SK-N-SH treated with all-trans-retinoic acid at 6 μM for 48 hours (cell line): ENCODE measurements around the gene HAVCR2.
A peak's percentile ranks its signal among the peaks of the same experiment; 100 is the strongest.

Experiments used
- ATAC-seq: fragments of 200-7000 bp; cut with Tn5 transposase; 3 replicates; pipeline ENCODE4 v1.9.1; 2020; ENCODE audit warnings: mild to moderate bottlenecking, moderate library complexity
- ARNTL ChIP-seq: fragments of 450-650 bp; formaldehyde crosslinking; IDR thresholded peaks from 2 replicates; pipeline ENCODE4 v1.5.0; 2020; ENCODE audit warnings: low read depth, mild to moderate bottlenecking, moderate library complexity, borderline replicate concordance
- BACH2 ChIP-seq: fragments of 250-450 bp; sonication (Bioruptor Pico); IDR thresholded peaks from 2 replicates; pipeline ENCODE4 v1.9.0; 2021; ENCODE audit warnings: mild to moderate bottlenecking, borderline replicate concordance
- CSDC2 ChIP-seq: fragments of 250-450 bp; sonication (Bioruptor Pico); IDR thresholded peaks from 2 replicates; pipeline ENCODE4 v1.5.0; 2020; ENCODE audit warnings: mild to moderate bottlenecking, moderate library complexity
- ESRRG ChIP-seq: fragments of 250-450 bp; sonication (Bioruptor Pico); IDR thresholded peaks from 2 replicates; pipeline ENCODE4 v1.6.1; 2021; ENCODE audit warnings: mild to moderate bottlenecking
- ISL1 ChIP-seq: fragments of 250-450 bp; sonication (Bioruptor Pico); IDR thresholded peaks from 2 replicates; pipeline ENCODE4 v2.1.2; 2022; ENCODE audit warnings: mild to moderate bottlenecking, moderate library complexity
- OSR1 ChIP-seq: fragments of 250-450 bp; sonication (Bioruptor Pico); IDR thresholded peaks from 2 replicates; pipeline ENCODE4 v1.8.0; 2022; ENCODE audit warnings: moderate library complexity, mild to moderate bottlenecking, inconsistent platforms
- PPARA ChIP-seq: fragments of 250-450 bp; sonication (Bioruptor Pico); IDR thresholded peaks from 2 replicates; pipeline ENCODE4 v1.5.0; 2020; ENCODE audit warnings: mild to moderate bottlenecking, borderline replicate concordance
- SNAI2 ChIP-seq: fragments of 250-450 bp; sonication (Bioruptor Pico); IDR thresholded peaks from 2 replicates; pipeline ENCODE4 v1.5.0; 2020; ENCODE audit warnings: mild to moderate bottlenecking, moderate library complexity
- TCF4 ChIP-seq: fragments of 250-450 bp; sonication (Bioruptor Pico); IDR thresholded peaks from 2 replicates; pipeline ENCODE4 v1.8.0; 2021; ENCODE audit warnings: mild to moderate bottlenecking, moderate library complexity, borderline replicate concordance
- ZC3H10 ChIP-seq: fragments of 250-450 bp; sonication (Bioruptor Pico); IDR thresholded peaks from 2 replicates; pipeline ENCODE4 v1.5.1; 2021; ENCODE audit warnings: mild to moderate bottlenecking, moderate library complexity
- ZFP3 ChIP-seq: fragments of 250-450 bp; sonication (Bioruptor Pico); IDR thresholded peaks from 2 replicates; pipeline ENCODE4 v1.5.0; 2020; ENCODE audit warnings: mild to moderate bottlenecking, moderate library complexity
- ZFP30 ChIP-seq: fragments of 450-650 bp; formaldehyde crosslinking; IDR thresholded peaks from 2 replicates; pipeline ENCODE4 v1.5.0; 2022; ENCODE audit warnings: mild to moderate bottlenecking, moderate library complexity
- ZNF565 ChIP-seq: fragments of 450-650 bp; formaldehyde crosslinking; conservative IDR thresholded peaks from 2 replicates; pipeline ENCODE4 v1.5.0; 2020; ENCODE audit warnings: low read depth, mild to moderate bottlenecking, moderate library complexity
- ZNF70 ChIP-seq: fragments of 450-650 bp; formaldehyde crosslinking; IDR thresholded peaks from 2 replicates; pipeline ENCODE4 v1.5.0; 2020; ENCODE audit warnings: mild to moderate bottlenecking, moderate library complexity
- ZNF8 ChIP-seq: fragments of 450-650 bp; formaldehyde crosslinking; IDR thresholded peaks from 2 replicates; pipeline ENCODE4 v1.5.0; 2020; ENCODE audit warnings: mild to moderate bottlenecking, moderate library complexity
- TF ChIP-seq, protein P1 (sequence below): fragments of 250-450 bp; sonication (Bioruptor Pico); IDR thresholded peaks from 2 replicates; pipeline ENCODE4 v1.8.0; 2021; ENCODE audit warnings: low read depth, mild to moderate bottlenecking, moderate library complexity, borderline replicate concordance
- TF ChIP-seq, protein P2 (sequence below): fragments of 250-450 bp; sonication (Bioruptor Pico); IDR thresholded peaks from 2 replicates; pipeline ENCODE4 v1.8.0; 2020; ENCODE audit warnings: mild to moderate bottlenecking, moderate library complexity, borderline replicate concordance
- TF ChIP-seq, protein P3 (sequence below): fragments of 250-450 bp; sonication (Bioruptor Pico); IDR thresholded peaks from 2 replicates; pipeline ENCODE4 v1.5.1; 2020; ENCODE audit warnings: low read depth, mild to moderate bottlenecking, moderate library complexity
- TF ChIP-seq, protein P4 (sequence below): fragments of 250-450 bp; sonication (Bioruptor Pico); IDR thresholded peaks from 2 replicates; pipeline ENCODE4 v1.5.0; 2020; ENCODE audit warnings: mild to moderate bottlenecking, moderate library complexity

HAVCR2 gene

DNA sequence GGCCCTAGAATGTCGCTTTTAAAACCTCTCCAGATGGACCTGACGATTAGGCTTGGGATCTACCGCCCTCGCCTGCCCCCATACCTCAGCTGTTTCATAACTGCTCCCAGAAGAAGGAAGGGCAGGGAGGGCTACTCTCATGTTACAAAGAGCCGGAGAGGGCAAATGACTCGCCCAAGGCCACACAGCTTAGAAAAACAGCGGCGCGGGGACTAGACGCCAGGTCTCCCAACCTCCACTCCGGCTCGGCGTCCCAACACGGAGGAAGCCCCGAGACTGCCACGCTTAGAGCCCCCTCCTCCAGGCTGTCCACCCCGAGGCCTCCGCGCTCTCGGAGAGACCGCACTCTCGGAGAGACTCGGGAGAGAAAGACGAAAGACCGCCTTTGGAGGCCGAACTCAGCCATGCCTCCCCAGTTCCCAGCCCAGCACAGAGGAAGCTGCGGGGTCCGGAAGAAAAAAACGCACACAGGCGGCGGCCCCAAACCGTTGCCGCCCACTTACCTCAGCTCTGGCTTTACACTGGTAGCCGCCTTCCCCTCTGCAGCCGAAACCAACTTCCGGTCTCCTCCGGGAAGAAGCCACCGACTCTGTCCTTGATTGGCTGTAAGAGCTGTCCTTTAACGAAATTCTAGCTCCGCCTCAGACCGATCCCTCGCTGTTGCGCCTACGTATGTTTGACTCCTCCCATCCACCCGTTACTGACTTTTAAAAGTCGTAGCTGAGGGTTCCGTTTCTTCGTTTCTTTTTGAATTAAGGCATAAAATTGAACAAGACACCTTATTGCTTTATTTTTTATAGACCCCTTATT lies 33.7 kb upstream of the HAVCR2 start, which contains the start of gene MED7:
MED7 (minus strand) TSS at position 549 of the 810 bp plus-strand sequence. CDS start 3,434 bp downstream, outside the sequence.
- ATAC-seq, result peak; percentile 100
- TF ChIP-seq ESRRG (CRISPR knock-in tag) (no peak), TCF4 (no peak), ZFP3 (CRISPR knock-in tag) (0 out of 2 replicates have a peak, but pooled peaks have one; percentile 26), ISL1 (CRISPR knock-in tag) (no peak)
- TF ChIP-seq, protein P1, sequence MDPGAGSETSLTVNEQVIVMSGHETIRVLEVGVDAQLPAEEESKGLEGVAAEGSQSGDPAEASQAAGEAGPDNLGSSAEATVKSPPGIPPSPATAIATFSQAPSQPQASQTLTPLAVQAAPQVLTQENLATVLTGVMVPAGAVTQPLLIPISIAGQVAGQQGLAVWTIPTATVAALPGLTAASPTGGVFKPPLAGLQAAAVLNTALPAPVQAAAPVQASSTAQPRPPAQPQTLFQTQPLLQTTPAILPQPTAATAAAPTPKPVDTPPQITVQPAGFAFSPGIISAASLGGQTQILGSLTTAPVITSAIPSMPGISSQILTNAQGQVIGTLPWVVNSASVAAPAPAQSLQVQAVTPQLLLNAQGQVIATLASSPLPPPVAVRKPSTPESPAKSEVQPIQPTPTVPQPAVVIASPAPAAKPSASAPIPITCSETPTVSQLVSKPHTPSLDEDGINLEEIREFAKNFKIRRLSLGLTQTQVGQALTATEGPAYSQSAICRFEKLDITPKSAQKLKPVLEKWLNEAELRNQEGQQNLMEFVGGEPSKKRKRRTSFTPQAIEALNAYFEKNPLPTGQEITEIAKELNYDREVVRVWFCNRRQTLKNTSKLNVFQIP (CRISPR knock-in tag), result no peak
- TF ChIP-seq, protein P2, sequence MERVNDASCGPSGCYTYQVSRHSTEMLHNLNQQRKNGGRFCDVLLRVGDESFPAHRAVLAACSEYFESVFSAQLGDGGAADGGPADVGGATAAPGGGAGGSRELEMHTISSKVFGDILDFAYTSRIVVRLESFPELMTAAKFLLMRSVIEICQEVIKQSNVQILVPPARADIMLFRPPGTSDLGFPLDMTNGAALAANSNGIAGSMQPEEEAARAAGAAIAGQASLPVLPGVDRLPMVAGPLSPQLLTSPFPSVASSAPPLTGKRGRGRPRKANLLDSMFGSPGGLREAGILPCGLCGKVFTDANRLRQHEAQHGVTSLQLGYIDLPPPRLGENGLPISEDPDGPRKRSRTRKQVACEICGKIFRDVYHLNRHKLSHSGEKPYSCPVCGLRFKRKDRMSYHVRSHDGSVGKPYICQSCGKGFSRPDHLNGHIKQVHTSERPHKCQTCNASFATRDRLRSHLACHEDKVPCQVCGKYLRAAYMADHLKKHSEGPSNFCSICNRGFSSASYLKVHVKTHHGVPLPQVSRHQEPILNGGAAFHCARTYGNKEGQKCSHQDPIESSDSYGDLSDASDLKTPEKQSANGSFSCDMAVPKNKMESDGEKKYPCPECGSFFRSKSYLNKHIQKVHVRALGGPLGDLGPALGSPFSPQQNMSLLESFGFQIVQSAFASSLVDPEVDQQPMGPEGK, result no peak

DNA sequence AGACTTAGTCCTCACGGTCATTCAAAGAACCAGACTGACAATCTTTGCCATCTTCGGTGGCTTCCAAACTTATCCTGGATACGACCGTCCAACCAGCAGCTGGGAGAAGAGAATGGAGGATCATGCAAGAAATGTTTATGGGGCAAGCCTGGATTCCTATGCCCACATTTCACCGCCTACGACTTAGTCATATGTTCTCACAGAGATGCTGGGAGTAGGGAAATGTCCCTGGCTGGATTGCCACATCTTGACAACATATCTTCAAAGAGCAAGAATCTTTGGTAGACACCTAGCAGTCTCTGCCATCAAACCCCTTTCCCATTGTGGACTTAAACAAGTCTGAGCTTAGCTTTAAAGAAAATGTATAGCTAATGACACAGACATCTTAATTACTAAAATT lies 28.8 kb upstream of the HAVCR2 start:
- no peak for ATAC-seq
- TF ChIP-seq ZFP3 (CRISPR knock-in tag) (no peak), ISL1 (CRISPR knock-in tag) (no peak), ZFP30 (no peak), ESRRG (CRISPR knock-in tag) (no peak), ZNF70 (CRISPR knock-in tag) (no peak), ZNF565 (CRISPR knock-in tag) (no peak), BACH2 (CRISPR knock-in tag) (no peak), OSR1 (no peak), ARNTL (CRISPR knock-in tag) (no peak), PPARA (CRISPR knock-in tag) (no peak), TCF4 (no peak), ZNF8 (CRISPR knock-in tag) (no peak), ZC3H10 (CRISPR knock-in tag) (no peak), CSDC2 (no peak), SNAI2 (CRISPR knock-in tag) (no peak)
- TF ChIP-seq, protein P3, sequence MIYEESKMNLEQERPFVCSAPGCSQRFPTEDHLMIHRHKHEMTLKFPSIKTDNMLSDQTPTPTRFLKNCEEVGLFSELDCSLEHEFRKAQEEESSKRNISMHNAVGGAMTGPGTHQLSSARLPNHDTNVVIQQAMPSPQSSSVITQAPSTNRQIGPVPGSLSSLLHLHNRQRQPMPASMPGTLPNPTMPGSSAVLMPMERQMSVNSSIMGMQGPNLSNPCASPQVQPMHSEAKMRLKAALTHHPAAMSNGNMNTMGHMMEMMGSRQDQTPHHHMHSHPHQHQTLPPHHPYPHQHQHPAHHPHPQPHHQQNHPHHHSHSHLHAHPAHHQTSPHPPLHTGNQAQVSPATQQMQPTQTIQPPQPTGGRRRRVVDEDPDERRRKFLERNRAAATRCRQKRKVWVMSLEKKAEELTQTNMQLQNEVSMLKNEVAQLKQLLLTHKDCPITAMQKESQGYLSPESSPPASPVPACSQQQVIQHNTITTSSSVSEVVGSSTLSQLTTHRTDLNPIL (CRISPR knock-in tag), result no peak
- TF ChIP-seq, protein P1 (CRISPR knock-in tag), result no peak
- TF ChIP-seq, protein P4, sequence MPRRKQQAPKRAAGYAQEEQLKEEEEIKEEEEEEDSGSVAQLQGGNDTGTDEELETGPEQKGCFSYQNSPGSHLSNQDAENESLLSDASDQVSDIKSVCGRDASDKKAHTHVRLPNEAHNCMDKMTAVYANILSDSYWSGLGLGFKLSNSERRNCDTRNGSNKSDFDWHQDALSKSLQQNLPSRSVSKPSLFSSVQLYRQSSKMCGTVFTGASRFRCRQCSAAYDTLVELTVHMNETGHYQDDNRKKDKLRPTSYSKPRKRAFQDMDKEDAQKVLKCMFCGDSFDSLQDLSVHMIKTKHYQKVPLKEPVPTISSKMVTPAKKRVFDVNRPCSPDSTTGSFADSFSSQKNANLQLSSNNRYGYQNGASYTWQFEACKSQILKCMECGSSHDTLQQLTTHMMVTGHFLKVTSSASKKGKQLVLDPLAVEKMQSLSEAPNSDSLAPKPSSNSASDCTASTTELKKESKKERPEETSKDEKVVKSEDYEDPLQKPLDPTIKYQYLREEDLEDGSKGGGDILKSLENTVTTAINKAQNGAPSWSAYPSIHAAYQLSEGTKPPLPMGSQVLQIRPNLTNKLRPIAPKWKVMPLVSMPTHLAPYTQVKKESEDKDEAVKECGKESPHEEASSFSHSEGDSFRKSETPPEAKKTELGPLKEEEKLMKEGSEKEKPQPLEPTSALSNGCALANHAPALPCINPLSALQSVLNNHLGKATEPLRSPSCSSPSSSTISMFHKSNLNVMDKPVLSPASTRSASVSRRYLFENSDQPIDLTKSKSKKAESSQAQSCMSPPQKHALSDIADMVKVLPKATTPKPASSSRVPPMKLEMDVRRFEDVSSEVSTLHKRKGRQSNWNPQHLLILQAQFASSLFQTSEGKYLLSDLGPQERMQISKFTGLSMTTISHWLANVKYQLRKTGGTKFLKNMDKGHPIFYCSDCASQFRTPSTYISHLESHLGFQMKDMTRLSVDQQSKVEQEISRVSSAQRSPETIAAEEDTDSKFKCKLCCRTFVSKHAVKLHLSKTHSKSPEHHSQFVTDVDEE, result no peak
- TF ChIP-seq, protein P2, result no peak
